Activated CD4-positive, alpha-beta T cell treated with anti-CD3 and anti-CD28 coated beads for 36 hours (primary cell): ENCODE results near the gene ACSM4. TPM values are rescaled to one million over a fixed set of nuclear protein-coding genes. Genes with fewer than 3 reads are reported as not detected.
A peak's percentile ranks its signal among the peaks of the same experiment; 100 is the strongest.

Experiments used
- ATAC-seq: fragments of 200-7000 bp; cut with Tn5 transposase; one replicate; pipeline ENCODE4 v1.10.0; 2021; ENCODE audit warnings: mild to moderate bottlenecking, moderate library complexity
- CTCF ChIA-PET: fragments of 350-600 bp; sonication (Branson Sonifier 250); formaldehyde crosslinking; loops from one replicate; lab custom pipeline; 2021; ENCODE audit warnings: antibody characterized with exemption; lab: Charles Lee
- POLR2A ChIA-PET: fragments of 350-600 bp; sonication (Branson Sonifier 250); formaldehyde crosslinking; loops from one replicate; lab custom pipeline; 2021; ENCODE audit warnings: antibody characterized with exemption, inconsistent platforms; lab: Charles Lee
- DNase-seq: peaks from one replicate; pipeline ENCODE4 v3.0.0-alpha.2; 2020
- H3K27ac Mint-ChIP-seq: one replicate; pipeline ENCODE4 v1.8.0; 2021; ENCODE audit warnings: mixed read lengths
- H3K27me3 Mint-ChIP-seq: one replicate; pipeline ENCODE4 v1.8.0; 2021; ENCODE audit warnings: mixed read lengths
- H3K36me3 Mint-ChIP-seq: one replicate; pipeline ENCODE4 v1.8.0; 2021; ENCODE audit warnings: low read depth, mixed read lengths
- H3K4me1 Mint-ChIP-seq: one replicate; pipeline ENCODE4 v1.8.0; 2021; ENCODE audit warnings: mixed read lengths
- H3K4me3 Mint-ChIP-seq: one replicate; pipeline ENCODE4 v1.8.0; 2021; ENCODE audit warnings: mild to moderate bottlenecking, moderate library complexity, mixed read lengths
- H3K9me3 Mint-ChIP-seq: one replicate; pipeline ENCODE4 v1.8.0; 2021; ENCODE audit warnings: low read depth, mixed read lengths
- intact Hi-C, 2 experiments: fragments of 100-400 bp; cut with DNase I in 1 of 2; cut with micrococcal nuclease in 1 of 2; formaldehyde crosslinking; loops; one replicate each; pipeline versions ENCODE4 v1.14.2 to v1.15.1; 2022 to 2024; cut with DNase I, micrococcal nuclease
- total RNA-seq, 2 experiments: library from RNA; stranded (reverse); gene quantifications; one replicate each; pipeline ENCODE4 v1.2.3, GENCODE V29; 2021

The ACSM4 gene
- total RNA-seq, 2 experiments from 2014 or later: not detected

GRCh38 chr12:7339675-7340074 is 35.8 kb downstream of the ACSM4 start:
- intact Hi-C loops: no loop called here
- no peak overlapping the region for H3K4me3 Mint-ChIP-seq
- H3K27me3 Mint-ChIP-seq: no peaks in the 10 kb centered on the region
- peaks cover 4% of the 10 kb centered on the region for H3K4me1 Mint-ChIP-seq
- H3K27ac Mint-ChIP-seq: no peak overlapping the region
- ATAC-seq (peak; percentile 19), DNase-seq (no peak)
- H3K9me3 Mint-ChIP-seq: peaks cover 4% of the 10 kb centered on the region
- H3K36me3 Mint-ChIP-seq: no peaks in the 10 kb centered on the region
- POLR2A ChIA-PET: no interaction called here
- CTCF ChIA-PET: no interaction called here

DNA sequence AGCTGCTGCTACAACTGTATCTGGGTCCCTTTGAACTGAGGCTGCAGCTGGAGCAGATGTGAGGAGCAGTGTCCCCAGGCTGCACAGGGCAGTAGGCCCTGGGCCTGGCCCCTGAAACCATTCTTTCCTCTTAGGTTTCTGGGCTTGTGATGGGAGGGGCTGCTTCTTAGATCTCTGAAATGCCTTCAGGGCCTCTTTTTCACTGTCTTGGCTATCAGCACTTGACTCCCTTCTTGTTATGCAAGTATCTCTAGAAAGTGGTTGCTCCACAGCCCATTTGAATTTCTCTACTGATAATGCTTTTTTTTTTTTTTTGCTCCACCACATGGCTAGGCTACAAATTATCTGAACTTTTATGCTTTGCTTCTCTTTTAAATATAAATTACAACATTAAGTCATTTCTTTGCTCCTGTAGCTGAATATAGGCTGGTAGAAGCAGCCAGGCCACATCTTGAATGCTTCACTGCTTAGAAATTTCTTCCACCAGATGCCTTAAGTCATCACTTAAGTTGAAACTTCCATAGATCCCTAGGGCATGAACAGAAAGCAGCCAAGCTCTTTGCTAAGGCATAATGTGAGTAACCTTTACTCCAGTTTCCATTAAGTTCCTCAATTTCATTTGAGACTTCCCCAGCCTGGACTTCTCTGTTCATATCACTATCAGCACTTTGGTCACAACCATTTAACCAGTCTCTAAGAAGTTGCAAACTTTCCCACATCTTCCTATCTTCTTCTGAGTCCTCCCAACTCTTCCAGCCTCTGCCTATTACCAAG is 41.1 kb downstream of the ACSM4 start:
- Mint-ChIP-seq H3K4me3 (no peak overlapping the region), H3K27ac (no peak overlapping the region), H3K27me3 (no peaks in the 10 kb centered on the region), H3K36me3 (no peaks in the 10 kb centered on the region), H3K4me1 (peaks cover 13% of the 10 kb centered on the region), H3K9me3 (peaks cover 6% of the 10 kb centered on the region)
- ChIA-PET CTCF (interaction anchor here (0.6 kb wide), 1 partner anchor 239 kb away, joined by 4 read pairs; no protein-coding TSS in a partner anchor), POLR2A (no interaction called here)
- intact Hi-C loops: no loop called here
- no peak for DNase-seq
- no peak for ATAC-seq

- Mint-ChIP-seq H3K4me3 (no peak overlapping the region), H3K36me3 (no peaks in the 10 kb centered on the region), H3K27me3 (no peaks in the 10 kb centered on the region), H3K27ac (no peak overlapping the region), H3K4me1 (peaks cover 21% of the 10 kb centered on the region), H3K9me3 (peaks cover 6% of the 10 kb centered on the region)
- no peak for ATAC-seq
- ChIA-PET POLR2A (interaction anchor here (0.7 kb wide), 1 partner anchor 134 kb away, joined by 3 read pairs; no protein-coding TSS in a partner anchor), CTCF (no interaction called here)
- DNase-seq: no peak
- intact Hi-C loops: no loop called here
Observed at GRCh38 chr12:7346551-7347225, 42.8 kb downstream of the ACSM4 start.

DNA sequence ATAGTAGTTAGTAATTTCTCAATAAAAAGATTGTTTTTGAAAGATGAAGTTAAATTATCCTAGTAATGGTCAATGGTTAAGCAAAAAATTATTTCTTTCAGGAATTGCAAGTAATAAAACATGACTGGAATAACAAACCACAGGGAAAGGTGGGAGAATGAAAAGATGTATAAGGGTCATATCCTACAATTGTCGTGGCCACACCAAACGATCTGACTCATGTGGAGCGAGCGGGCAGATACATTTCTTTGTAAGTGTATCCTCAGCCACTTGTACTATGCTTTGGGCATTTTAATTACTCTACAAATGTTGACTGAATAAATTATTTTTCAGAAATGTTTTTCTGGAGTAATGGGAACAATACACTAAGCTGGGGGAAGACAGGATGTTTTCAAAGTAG is 45.5 kb downstream of the ACSM4 start:
- H3K4me3 Mint-ChIP-seq: no peak overlapping the region
- CTCF ChIA-PET: no interaction called here
- peaks cover 21% of the 10 kb centered on the region for H3K4me1 Mint-ChIP-seq
- no peaks in the 10 kb centered on the region for H3K36me3 Mint-ChIP-seq
- peaks cover 3% of the 10 kb centered on the region for H3K27me3 Mint-ChIP-seq
- POLR2A ChIA-PET: no interaction called here
- no peak overlapping the region for H3K27ac Mint-ChIP-seq
- no peak for DNase-seq
- H3K9me3 Mint-ChIP-seq: peaks cover 4% of the 10 kb centered on the region
- intact Hi-C loops: no loop called here
- no peak for ATAC-seq

DNA sequence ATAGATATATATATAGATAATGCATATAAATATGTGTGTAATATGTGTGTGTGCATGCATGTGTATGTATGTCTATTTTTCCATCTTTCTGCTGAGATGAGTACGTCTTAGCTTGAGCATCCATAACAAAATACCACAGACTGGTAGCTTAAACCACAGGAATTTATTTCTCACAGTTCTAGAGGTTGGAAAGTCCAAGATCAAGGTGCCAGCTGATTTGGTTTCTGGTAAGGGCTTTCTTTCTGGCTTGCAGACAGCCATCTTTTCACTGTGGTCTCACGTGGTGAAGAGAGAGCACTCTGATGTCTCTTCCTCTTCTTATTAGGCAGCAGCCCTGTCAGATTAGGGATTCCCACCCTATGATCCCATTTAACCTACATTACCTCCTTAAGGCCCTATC is 47.3 kb downstream of the ACSM4 start:
- ATAC-seq: no peak
- no peak for DNase-seq
- Mint-ChIP-seq H3K27ac (no peak overlapping the region), H3K36me3 (no peaks in the 10 kb centered on the region), H3K4me1 (peaks cover 20% of the 10 kb centered on the region), H3K27me3 (peaks cover 3% of the 10 kb centered on the region), H3K9me3 (no peaks in the 10 kb centered on the region), H3K4me3 (no peak overlapping the region)
- intact Hi-C loops: no loop called here
- CTCF ChIA-PET: no interaction called here
- POLR2A ChIA-PET: no interaction called here

- Mint-ChIP-seq H3K27ac (no peak overlapping the region), H3K4me1 (peaks cover 11% of the 10 kb centered on the region), H3K27me3 (peaks cover 7% of the 10 kb centered on the region), H3K4me3 (no peak overlapping the region), H3K36me3 (no peaks in the 10 kb centered on the region), H3K9me3 (no peaks in the 10 kb centered on the region)
- DNase-seq: no peak
- intact Hi-C loops: no loop called here
- POLR2A ChIA-PET: no interaction called here
- CTCF ChIA-PET: no interaction called here
- no peak for ATAC-seq
Observed at GRCh38 chr12:7352661-7353060, 48.8 kb downstream of the ACSM4 start.

GRCh38 chr12:7354529-7354928 is 50.7 kb downstream of the ACSM4 start:
- ATAC-seq (no peak), DNase-seq (no peak)
- no peaks in the 10 kb centered on the region for H3K36me3 Mint-ChIP-seq
- CTCF ChIA-PET: no interaction called here
- intact Hi-C loops: no loop called here
- peaks cover 7% of the 10 kb centered on the region for H3K27me3 Mint-ChIP-seq
- H3K9me3 Mint-ChIP-seq: no peaks in the 10 kb centered on the region
- no peak overlapping the region for H3K27ac Mint-ChIP-seq
- no peak overlapping the region for H3K4me3 Mint-ChIP-seq
- POLR2A ChIA-PET: no interaction called here
- peaks cover 11% of the 10 kb centered on the region for H3K4me1 Mint-ChIP-seq

- intact Hi-C loops: no loop called here
- Mint-ChIP-seq H3K27ac (no peak overlapping the region), H3K9me3 (no peaks in the 10 kb centered on the region), H3K4me1 (no peaks in the 10 kb centered on the region), H3K4me3 (no peak overlapping the region), H3K27me3 (peaks cover 4% of the 10 kb centered on the region), H3K36me3 (no peaks in the 10 kb centered on the region)
- no peak for ATAC-seq
- POLR2A ChIA-PET: no interaction called here
- CTCF ChIA-PET: no interaction called here
- no peak for DNase-seq
Observed at GRCh38 chr12:7361265-7361664, 57.4 kb downstream of the ACSM4 start.

GRCh38 chr12:7362734-7363133 is 58.9 kb downstream of the ACSM4 start:
- ChIA-PET POLR2A (no interaction called here), CTCF (no interaction called here)
- H3K27ac Mint-ChIP-seq: no peak overlapping the region
- H3K36me3 Mint-ChIP-seq: no peaks in the 10 kb centered on the region
- H3K9me3 Mint-ChIP-seq: no peaks in the 10 kb centered on the region
- no peak overlapping the region for H3K4me3 Mint-ChIP-seq
- H3K4me1 Mint-ChIP-seq: no peaks in the 10 kb centered on the region
- no peak for ATAC-seq
- intact Hi-C loops: no loop called here
- H3K27me3 Mint-ChIP-seq: no peaks in the 10 kb centered on the region
- DNase-seq: no peak

DNA sequence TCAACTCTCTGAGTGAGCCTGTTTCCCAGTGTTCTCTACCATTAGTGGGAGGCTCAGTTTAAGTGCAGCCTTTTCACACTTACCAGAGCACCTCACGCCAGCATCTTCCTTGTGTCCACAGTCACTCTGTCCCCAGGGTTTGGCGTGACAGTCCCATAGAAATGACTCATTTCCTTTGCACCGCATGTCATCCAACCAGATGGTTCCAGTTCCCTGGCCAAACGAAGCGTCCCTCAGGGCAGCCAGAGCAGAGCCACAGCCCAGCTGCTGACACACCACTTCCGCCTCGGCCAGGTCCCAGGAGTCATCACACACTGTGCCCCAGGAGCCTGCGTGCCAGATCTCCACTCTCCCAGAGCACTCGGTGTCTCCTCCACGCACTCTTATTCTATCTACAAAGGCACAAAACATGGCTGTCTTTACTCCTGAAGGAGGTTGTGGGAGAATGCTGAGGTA is 65.4 kb downstream of the ACSM4 start:
- H3K27ac Mint-ChIP-seq: no peak overlapping the region
- ATAC-seq: no peak
- intact Hi-C loops: no loop called here
- no peak for DNase-seq
- ChIA-PET CTCF (no interaction called here), POLR2A (no interaction called here)
- H3K4me1 Mint-ChIP-seq: no peaks in the 10 kb centered on the region
- H3K9me3 Mint-ChIP-seq: no peaks in the 10 kb centered on the region
- H3K36me3 Mint-ChIP-seq: no peaks in the 10 kb centered on the region
- no peak overlapping the region for H3K4me3 Mint-ChIP-seq
- H3K27me3 Mint-ChIP-seq: peaks cover 6% of the 10 kb centered on the region

GRCh38 chr12:7373226-7373625 is 69.4 kb downstream of the ACSM4 start:
- no peak for DNase-seq
- Mint-ChIP-seq H3K4me1 (no peaks in the 10 kb centered on the region), H3K9me3 (no peaks in the 10 kb centered on the region), H3K36me3 (no peaks in the 10 kb centered on the region), H3K4me3 (no peak overlapping the region), H3K27ac (no peak overlapping the region), H3K27me3 (peaks cover 12% of the 10 kb centered on the region)
- ChIA-PET POLR2A (interaction anchor here (0.6 kb wide), 1 partner anchor 67 kb away, joined by 5 read pairs; no protein-coding TSS in a partner anchor), CTCF (interaction anchor here (0.6 to 1.2 kb wide), 5 partner anchors 44 to 268 kb away, joined by 3 read pairs; no protein-coding TSS in a partner anchor)
- no peak for ATAC-seq
- intact Hi-C loops: no loop called here
